ENCODE measurements around the gene SLC46A1.

SLC46A1 gene

GRCh38 chr17:28395968-28396367, 10.0 kb downstream of the SLC46A1 start:
- no peak for DNase-seq (ENCODE audit: extremely low read depth, low read depth)
- no peak for TF ChIP-seq CTCF (IDR thresholded peaks at IDR 0.05; ENCODE audit: low read depth, low read length)

- DNase-seq (ENCODE audit: extremely low read depth, low read depth): no peak
- no peak for TF ChIP-seq CTCF (IDR thresholded peaks at IDR 0.05; ENCODE audit: low read depth, low read length)
Measured at GRCh38 chr17:28395426-28395825, 10.6 kb downstream of the SLC46A1 start.

- no peak for DNase-seq (ENCODE audit: extremely low read depth, low read depth)
Measured at GRCh38 chr17:28394337-28395116, 11.5 kb downstream of the SLC46A1 start.

GRCh38 chr17:28392491-28392890, 13.5 kb downstream of the SLC46A1 start:
- no peak for TF ChIP-seq CTCF (IDR thresholded peaks at IDR 0.05; ENCODE audit: low read depth, low read length)
- no peak for DNase-seq (ENCODE audit: extremely low read depth, low read depth)

More at GRCh38 chr17:28394337-28395116, 11.5 kb downstream of the SLC46A1 start:
- no peak for TF ChIP-seq CTCF (IDR thresholded peaks at IDR 0.05; ENCODE audit: low read depth, low read length)

GRCh38 chr17:28391401-28391800, 14.6 kb downstream of the SLC46A1 start:
- DNase-seq (ENCODE audit: extremely low read depth, low read depth): no peak
- no peak for TF ChIP-seq CTCF (IDR thresholded peaks at IDR 0.05; ENCODE audit: low read depth, low read length)

GRCh38 chr17:28390984-28391383, 15.0 kb downstream of the SLC46A1 start:
- DNase-seq (ENCODE audit: extremely low read depth, low read depth): no peak

More at GRCh38 chr17:28390984-28391383, 15.0 kb downstream of the SLC46A1 start:
- no peak for TF ChIP-seq CTCF (IDR thresholded peaks at IDR 0.05; ENCODE audit: low read depth, low read length)

Data from AG09319 (cell line).